Fibroblast of lung (primary cell): ENCODE results near the gene AGRP.

Source experiments
- EZH2 ChIP-seq: IDR thresholded peaks from 2 replicates; pipeline ENCODE4 v1.5.1; 2012; ENCODE audit warnings: low read length, control low read depth, mild to moderate bottlenecking; ENCODE audit errors: missing control alignments
- TF ChIP-seq, protein P1 (sequence below), 2 donors: IDR thresholded peaks in 1 of 2; conservative IDR thresholded peaks in 1 of 2; 1 replicate in 1 of 2; 2 replicates in 1 of 2; pipeline ENCODE4 v1.5.1; 2011 to 2012; ENCODE audit warnings: low read length in 2 of 2, control low read depth in 1 of 2, inconsistent platforms in 1 of 2, low read depth in 1 of 2, mild to moderate bottlenecking in 1 of 2

GRCh38 chr16:67445441-67445912 lies 37.9 kb downstream of the AGRP start:
- TF ChIP-seq, protein P1, sequence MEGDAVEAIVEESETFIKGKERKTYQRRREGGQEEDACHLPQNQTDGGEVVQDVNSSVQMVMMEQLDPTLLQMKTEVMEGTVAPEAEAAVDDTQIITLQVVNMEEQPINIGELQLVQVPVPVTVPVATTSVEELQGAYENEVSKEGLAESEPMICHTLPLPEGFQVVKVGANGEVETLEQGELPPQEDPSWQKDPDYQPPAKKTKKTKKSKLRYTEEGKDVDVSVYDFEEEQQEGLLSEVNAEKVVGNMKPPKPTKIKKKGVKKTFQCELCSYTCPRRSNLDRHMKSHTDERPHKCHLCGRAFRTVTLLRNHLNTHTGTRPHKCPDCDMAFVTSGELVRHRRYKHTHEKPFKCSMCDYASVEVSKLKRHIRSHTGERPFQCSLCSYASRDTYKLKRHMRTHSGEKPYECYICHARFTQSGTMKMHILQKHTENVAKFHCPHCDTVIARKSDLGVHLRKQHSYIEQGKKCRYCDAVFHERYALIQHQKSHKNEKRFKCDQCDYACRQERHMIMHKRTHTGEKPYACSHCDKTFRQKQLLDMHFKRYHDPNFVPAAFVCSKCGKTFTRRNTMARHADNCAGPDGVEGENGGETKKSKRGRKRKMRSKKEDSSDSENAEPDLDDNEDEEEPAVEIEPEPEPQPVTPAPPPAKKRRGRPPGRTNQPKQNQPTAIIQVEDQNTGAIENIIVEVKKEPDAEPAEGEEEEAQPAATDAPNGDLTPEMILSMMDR (conservative IDR thresholded peaks at IDR 0.05 in 1 of 2, IDR thresholded peaks at IDR 0.05 in 1 of 2; ENCODE audit: low read depth in 1 of 2, low read length in 2 of 2) = no peak
- TF ChIP-seq EZH2 = no peak
